ENCODE measurements around the gene ANKS3.

ANKS3 gene

GRCh38 chr16:4685292-4685691, 48.8 kb downstream of the ANKS3 start:
- Histone ChIP-seq H3K27ac (no peak overlapping the region), H3K79me2 (ENCODE audit: insufficient read depth, low read depth) (no peaks in the 10 kb centered on the region), H3K36me3 (ENCODE audit: insufficient read depth) (no peaks in the 10 kb centered on the region), H3K4me2 (no peak overlapping the region), H3K9ac (no peak overlapping the region), H3K27me3 (ENCODE audit: insufficient read depth, low read depth) (no peaks in the 10 kb centered on the region), H3K4me3 (IDR thresholded peaks at IDR 0.05; ENCODE audit: insufficient read depth, low read depth, low read length) (no peak overlapping the region), H4K20me1 (ENCODE audit: insufficient read depth) (no peaks in the 10 kb centered on the region), H2AFZ (ENCODE audit: low read depth) (no peak overlapping the region), H3K4me1 (ENCODE audit: low read depth, poor library complexity, severe bottlenecking) (no peaks in the 10 kb centered on the region)
- no peak for TF ChIP-seq CTCF (conservative IDR thresholded peaks at IDR 0.05; ENCODE audit: low read depth, low read length)

- Histone ChIP-seq H3K36me3 (ENCODE audit: insufficient read depth) (no peaks in the 10 kb centered on the region), H4K20me1 (ENCODE audit: insufficient read depth) (no peaks in the 10 kb centered on the region), H3K9ac (no peak overlapping the region), H3K27me3 (ENCODE audit: insufficient read depth, low read depth) (no peaks in the 10 kb centered on the region), H3K4me3 (IDR thresholded peaks at IDR 0.05; ENCODE audit: insufficient read depth, low read depth, low read length) (no peak overlapping the region), H3K27ac (no peak overlapping the region), H2AFZ (ENCODE audit: low read depth) (no peak overlapping the region), H3K4me1 (ENCODE audit: low read depth, poor library complexity, severe bottlenecking) (no peaks in the 10 kb centered on the region), H3K4me2 (no peak overlapping the region), H3K79me2 (ENCODE audit: insufficient read depth, low read depth) (no peaks in the 10 kb centered on the region)
- TF ChIP-seq CTCF (conservative IDR thresholded peaks at IDR 0.05; ENCODE audit: low read depth, low read length): no peak
These were observed 49.3 kb downstream of the ANKS3 start for GRCh38 chr16:4684763-4685162.

GRCh38 chr16:4684058-4684715, 49.9 kb downstream of the ANKS3 start:
- Histone ChIP-seq H3K4me3 (IDR thresholded peaks at IDR 0.05; ENCODE audit: insufficient read depth, low read depth, low read length) (no peak overlapping the region), H3K79me2 (ENCODE audit: insufficient read depth, low read depth) (no peaks in the 10 kb centered on the region), H3K27me3 (ENCODE audit: insufficient read depth, low read depth) (no peaks in the 10 kb centered on the region), H3K9ac (no peak overlapping the region), H3K4me1 (ENCODE audit: low read depth, poor library complexity, severe bottlenecking) (no peaks in the 10 kb centered on the region), H3K36me3 (ENCODE audit: insufficient read depth) (no peaks in the 10 kb centered on the region), H2AFZ (ENCODE audit: low read depth) (no peak overlapping the region), H3K4me2 (no peak overlapping the region), H3K27ac (no peak overlapping the region), H4K20me1 (ENCODE audit: insufficient read depth) (no peaks in the 10 kb centered on the region)
- no peak for TF ChIP-seq CTCF (conservative IDR thresholded peaks at IDR 0.05; ENCODE audit: low read depth, low read length)

GRCh38 chr16:4683255-4684057, 50.6 kb downstream of the ANKS3 start:
- no peaks in the 10 kb centered on the region for H3K79me2 ChIP-seq (ENCODE audit: insufficient read depth, low read depth)
- H4K20me1 ChIP-seq (ENCODE audit: insufficient read depth): no peaks in the 10 kb centered on the region
- no peak overlapping the region for H3K4me2 ChIP-seq
- H3K27ac ChIP-seq: no peak overlapping the region
- no peak overlapping the region for H2AFZ ChIP-seq (ENCODE audit: low read depth)
- no peaks in the 10 kb centered on the region for H3K36me3 ChIP-seq (ENCODE audit: insufficient read depth)
- H3K27me3 ChIP-seq (ENCODE audit: insufficient read depth, low read depth): no peaks in the 10 kb centered on the region
- TF ChIP-seq CTCF (conservative IDR thresholded peaks at IDR 0.05; ENCODE audit: low read depth, low read length): no peak
- H3K4me1 ChIP-seq (ENCODE audit: low read depth, poor library complexity, severe bottlenecking): peaks cover 6% of the 10 kb centered on the region
- H3K9ac ChIP-seq: no peak overlapping the region
- H3K4me3 ChIP-seq (IDR thresholded peaks at IDR 0.05; ENCODE audit: insufficient read depth, low read depth, low read length): no peak overlapping the region
